ENCODE data around the gene AACS.

- TF ChIP-seq CTCF (IDR thresholded peaks at IDR 0.05) = no peak
- TF ChIP-seq POLR2A (IDR thresholded peaks at IDR 0.05) = no peak
Measured at GRCh38 chr12:125186471-125187147, 121.4 kb downstream of the AACS start.

Data from right lobe of liver (tissue), 4 donors.